GM18951 (cell line): Measurements from ENCODE around the gene DEPP1.
A peak's percentile ranks its signal among the peaks of the same experiment; 100 is the strongest.
"Not testable (repeated sequence)": the region's sequence is repeated elsewhere in the genome, so short reads cannot be mapped to it uniquely, and the experiment has no call there.

Experiments
- POLR2A ChIP-seq: IDR thresholded peaks from 4 replicates; pipeline ENCODE4 v1.6.1; 2011; ENCODE audit warnings: mild to moderate bottlenecking; ENCODE audit not compliant: insufficient read length, insufficient read depth; ENCODE audit errors: extremely low read depth
- in situ Hi-C: fragments of 300-500 bp; cut with MboI; formaldehyde crosslinking; loops from one replicate; pipeline ENCODE4 v1.12.0; 2022; ENCODE audit warnings: low sequenced_read_pairs, mixed read lengths, inconsistent platforms; ENCODE audit not compliant: unreplicated experiment

The DEPP1 gene, protein sequence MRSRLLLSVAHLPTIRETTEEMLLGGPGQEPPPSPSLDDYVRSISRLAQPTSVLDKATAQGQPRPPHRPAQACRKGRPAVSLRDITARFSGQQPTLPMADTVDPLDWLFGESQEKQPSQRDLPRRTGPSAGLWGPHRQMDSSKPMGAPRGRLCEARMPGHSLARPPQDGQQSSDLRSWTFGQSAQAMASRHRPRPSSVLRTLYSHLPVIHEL

DNA sequence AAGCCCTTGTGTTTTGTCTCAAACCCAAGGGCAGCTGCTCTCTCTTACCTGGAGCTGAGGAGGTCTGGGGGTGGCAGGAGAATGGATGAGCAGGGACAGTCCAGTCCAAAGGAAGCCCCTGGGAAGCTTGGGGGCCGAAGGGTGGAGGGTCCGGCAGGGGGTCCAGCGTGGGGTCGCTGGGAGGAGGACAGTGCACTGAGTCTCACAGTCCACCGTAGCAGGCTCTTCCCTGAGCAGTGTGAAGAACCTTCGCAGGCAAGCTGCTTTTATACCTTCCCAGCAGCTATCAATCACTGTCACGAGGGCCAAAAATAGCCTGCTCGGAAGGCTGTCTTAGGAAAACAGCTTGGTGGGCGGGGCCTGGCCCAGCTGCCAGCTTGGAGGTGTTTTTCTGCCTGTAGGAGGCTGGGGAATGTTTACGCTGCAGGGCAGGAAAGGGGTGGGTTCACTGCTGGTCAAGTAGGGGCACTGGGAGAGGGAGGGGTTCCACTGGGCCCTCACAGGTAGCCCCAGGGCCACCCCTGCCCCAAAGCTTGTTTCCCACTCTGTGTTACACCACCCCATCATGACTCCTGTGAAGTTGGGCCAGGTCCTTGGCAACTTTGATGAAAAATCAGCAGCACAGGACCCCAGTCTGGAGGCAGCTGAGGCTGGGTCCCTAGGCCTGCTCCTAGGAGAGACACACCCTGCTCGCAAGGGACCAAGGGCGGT, at the start of gene DEPP1:
DEPP1 (minus strand) TSS at position 240 of the 711 bp plus-strand sequence. CDS start 779 bp downstream, outside the sequence.
- in situ Hi-C loops: no loop called here
- peak; percentile 70 for TF ChIP-seq POLR2A

GRCh38 chr10:45023426-45023825, 44.8 kb upstream of the DEPP1 start:
- in situ Hi-C loops: no loop called here
- no peak for TF ChIP-seq POLR2A

DNA sequence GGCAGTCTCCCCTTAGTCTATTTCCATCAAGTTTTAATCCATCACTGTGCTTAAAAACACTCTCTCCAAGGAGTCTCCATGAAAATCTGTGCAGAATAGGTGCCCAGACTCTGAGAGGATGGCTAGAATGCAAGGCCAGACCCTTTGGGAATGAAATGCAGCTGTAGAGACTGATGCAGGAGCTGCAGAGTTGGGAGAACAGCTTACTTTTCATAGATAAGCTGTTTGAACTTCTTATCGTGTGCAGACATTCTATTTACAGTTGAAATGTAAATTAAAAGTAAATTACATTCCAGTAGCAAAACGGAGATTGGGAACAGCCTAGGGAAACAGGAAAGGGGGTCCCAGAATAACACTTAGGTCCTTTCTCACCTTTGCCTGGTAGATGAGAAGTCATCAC, 37.0 kb upstream of the DEPP1 start:
- no peak for TF ChIP-seq POLR2A
- in situ Hi-C loops: no loop called here

- in situ Hi-C loops: not testable (repeated sequence)
Observed at GRCh38 chr10:45014557-45014956, 35.9 kb upstream of the DEPP1 start.

DNA sequence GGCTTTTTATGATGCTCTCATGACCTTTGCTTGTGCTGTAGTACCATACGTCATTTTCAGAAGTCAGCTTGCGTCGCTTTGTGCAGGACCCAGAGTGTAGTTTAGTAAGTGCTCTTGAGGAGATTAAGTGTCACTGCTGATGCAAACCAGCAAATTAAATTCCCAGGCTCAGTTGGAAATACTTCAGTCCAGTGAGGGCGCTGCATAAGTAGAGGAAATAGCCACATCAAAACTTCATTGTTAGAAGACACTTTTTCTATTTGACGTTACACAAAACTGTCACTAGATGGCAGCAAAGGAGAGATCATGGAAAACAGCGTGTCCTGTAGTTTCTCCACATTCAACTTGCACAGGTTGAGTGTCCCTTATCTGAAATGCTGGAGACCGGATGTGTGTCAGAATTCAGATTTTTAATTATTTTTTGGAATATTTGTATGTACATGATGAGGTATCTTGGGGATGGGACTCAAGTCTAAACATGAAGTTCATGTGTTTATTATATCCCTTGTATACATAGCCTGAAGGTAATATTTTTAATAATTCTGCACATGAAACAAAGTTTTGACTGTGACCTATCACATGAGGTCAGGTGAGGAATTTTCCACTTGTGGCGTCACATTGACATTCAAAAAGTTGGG, 30.0 kb upstream of the DEPP1 start:
- no peak for TF ChIP-seq POLR2A
- in situ Hi-C loops: no loop called here

GRCh38 chr10:45006276-45007030, 27.8 kb upstream of the DEPP1 start:
- no peak for TF ChIP-seq POLR2A
- in situ Hi-C loops: no loop called here

GRCh38 chr10:45005284-45005683, 26.7 kb upstream of the DEPP1 start:
- no peak for TF ChIP-seq POLR2A
- in situ Hi-C loops: no loop called here

DNA sequence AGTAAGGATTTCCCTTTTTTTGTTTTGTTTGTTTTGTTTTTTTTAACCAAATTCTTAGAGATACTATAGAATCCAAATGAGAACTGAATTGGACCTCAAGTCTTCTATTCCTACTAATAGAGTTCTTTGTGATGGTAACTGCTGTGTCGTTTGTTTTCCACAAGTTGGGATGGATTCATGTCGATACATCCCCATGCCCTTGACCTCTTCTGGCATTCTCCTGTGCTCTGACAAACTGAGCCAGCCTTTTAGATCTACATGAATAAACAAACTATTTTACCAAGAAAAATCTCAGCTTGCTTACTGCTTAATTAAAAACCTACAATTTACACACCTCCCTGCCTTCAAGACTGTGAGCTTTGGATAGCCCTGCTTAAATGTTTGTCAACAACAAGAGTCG, 26.1 kb upstream of the DEPP1 start:
- no peak for TF ChIP-seq POLR2A
- in situ Hi-C loops: no loop called here

DNA sequence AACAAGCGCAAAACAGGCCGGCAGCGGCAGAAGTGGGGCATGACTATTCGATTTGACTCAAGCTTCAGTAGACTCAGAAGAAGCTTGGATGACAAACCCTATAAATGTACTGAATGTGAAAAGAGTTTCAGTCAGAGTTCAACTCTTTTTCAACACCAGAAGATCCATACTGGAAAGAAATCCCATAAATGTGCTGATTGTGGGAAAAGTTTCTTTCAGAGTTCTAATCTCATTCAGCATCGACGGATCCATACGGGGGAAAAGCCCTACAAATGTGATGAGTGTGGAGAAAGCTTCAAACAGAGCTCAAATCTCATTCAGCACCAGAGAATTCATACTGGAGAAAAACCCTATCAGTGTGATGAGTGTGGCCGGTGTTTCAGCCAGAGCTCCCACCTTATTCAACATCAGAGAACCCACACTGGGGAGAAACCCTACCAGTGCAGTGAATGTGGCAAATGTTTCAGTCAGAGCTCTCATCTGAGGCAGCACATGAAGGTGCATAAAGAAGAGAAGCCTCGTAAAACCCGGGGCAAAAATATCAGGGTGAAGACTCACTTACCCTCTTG, 24.9 kb upstream of the DEPP1 start:
- no peak for TF ChIP-seq POLR2A
- in situ Hi-C loops: no loop called here

- in situ Hi-C loops: no loop called here
Observed at GRCh38 chr10:45001381-45002148, 23.0 kb upstream of the DEPP1 start.

DNA sequence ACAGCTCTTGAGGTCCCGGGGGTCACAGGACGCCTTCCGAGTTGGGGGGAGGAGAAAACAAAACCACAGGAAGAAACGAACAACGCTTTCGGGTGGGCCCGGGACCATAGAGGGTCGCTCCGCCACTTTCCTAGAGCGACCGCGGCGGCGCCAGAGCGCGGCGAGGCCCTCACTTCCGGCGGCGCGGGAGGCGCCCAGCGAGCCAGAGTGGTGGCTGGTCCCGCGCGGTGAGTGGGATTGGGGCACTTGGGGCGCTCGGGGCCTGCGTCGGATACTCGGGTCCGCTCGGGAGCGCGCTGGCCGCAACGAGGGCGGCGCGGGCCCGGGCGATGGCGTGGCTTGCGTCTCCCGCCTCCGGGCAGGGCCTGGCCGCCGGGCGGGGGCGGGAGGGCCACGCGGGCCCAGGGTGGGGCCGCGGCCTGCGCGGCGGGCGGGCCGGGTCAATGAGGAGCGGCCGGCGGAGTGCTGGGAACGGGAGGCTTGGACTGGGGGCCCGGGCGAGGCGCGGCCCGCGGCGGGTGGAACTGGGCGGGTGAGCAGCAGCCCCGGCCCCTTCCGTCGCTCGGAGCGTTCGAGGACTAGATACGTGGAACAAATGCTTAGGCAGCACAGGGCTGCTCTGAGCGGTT, 22.3 kb upstream of the DEPP1 start, which contains the start of gene ZNF22:
ZNF22 (plus strand) TSS at position 172 of the 629 bp plus-strand sequence. CDS start 2,446 bp downstream, outside the sequence.
- in situ Hi-C loops: no loop called here
- TF ChIP-seq POLR2A: peak; percentile 83

More at GRCh38 chr10:45001381-45002148, 23.0 kb upstream of the DEPP1 start:
- TF ChIP-seq POLR2A: no peak

- TF ChIP-seq POLR2A: no peak
- in situ Hi-C loops: no loop called here
Observed at GRCh38 chr10:45000138-45000751, 21.6 kb upstream of the DEPP1 start.
